GM12878 (cell line): ENCODE data around the gene HLA-DMA. TPM values are rescaled to one million over a fixed set of nuclear protein-coding genes. Genes with fewer than 3 reads are reported as not detected.

Experiments
- CBX5 ChIP-seq: sonication (generic); IDR thresholded peaks from 2 replicates; pipeline ENCODE4 v1.6.1; 2016; ENCODE audit warnings: low read depth, moderate library complexity, mild to moderate bottlenecking, inconsistent platforms
- EP300 ChIP-seq, 2 experiments: fragments of 150-350 bp in 1 of 2; IDR thresholded peaks; 2 replicates each; pipeline ENCODE4 v1.6.1; 2011 to 2012; ENCODE audit warnings: low read depth in 2 of 2, low read length in 2 of 2, borderline replicate concordance in 1 of 2, improper control_type of control experiment in 1 of 2, inconsistent platforms in 1 of 2; ENCODE audit not compliant: control insufficient read depth in 1 of 2
- ETV6 ChIP-seq, 2 experiments: fragments of 450-650 bp in 1 of 2; IDR thresholded peaks in 1 of 2; conservative IDR thresholded peaks in 1 of 2; 2 replicates each; pipeline ENCODE4 v1.6.1; 2014; ENCODE audit warnings: antibody characterized with exemption in 1 of 2, borderline replicate concordance in 1 of 2, low read depth in 1 of 2, mild to moderate bottlenecking in 1 of 2, moderate library complexity in 1 of 2
- HCFC1 ChIP-seq: fragments of 150-350 bp; IDR thresholded peaks from 2 replicates; pipeline ENCODE4 v1.6.1; 2014; ENCODE audit warnings: low read length
- HDAC2 ChIP-seq: fragments of 200-600 bp; sonication (generic); IDR thresholded peaks from 2 replicates; pipeline ENCODE4 v1.6.1; 2017
- HDAC6 ChIP-seq: fragments of 200-600 bp; sonication (generic); IDR thresholded peaks from one replicate; pipeline ENCODE4 v1.8.0; 2017; ENCODE audit warnings: antibody characterized with exemption; ENCODE audit not compliant: unreplicated experiment
- IRF4 ChIP-seq: IDR thresholded peaks from 2 replicates; pipeline ENCODE4 v1.6.1; 2011; ENCODE audit warnings: low read depth, low read length
- JUNB ChIP-seq: IDR thresholded peaks from 2 replicates; pipeline ENCODE4 v1.6.1; 2016; ENCODE audit warnings: antibody characterized with exemption, mild to moderate bottlenecking
- KAT2A ChIP-seq: conservative IDR thresholded peaks from 2 replicates; pipeline ENCODE4 v1.6.1; 2011; ENCODE audit warnings: low read depth, low read length; ENCODE audit not compliant: control insufficient read depth
- MXI1 ChIP-seq: fragments of 150-350 bp; IDR thresholded peaks from 2 replicates; pipeline ENCODE4 v1.6.1; 2011; ENCODE audit warnings: low read depth, mild to moderate bottlenecking, inconsistent platforms, low read length, improper control_type of control experiment
- NBN ChIP-seq: fragments of 450-650 bp; IDR thresholded peaks from 2 replicates; pipeline ENCODE4 v1.6.1; 2016
- POLR2A ChIP-seq: IDR thresholded peaks from 2 replicates; pipeline ENCODE4 v1.6.1; 2011; ENCODE audit warnings: low read depth, mild to moderate bottlenecking, low read length
- RAD51 ChIP-seq: fragments of 450-650 bp; IDR thresholded peaks from 2 replicates; pipeline ENCODE4 v1.6.1; 2016; ENCODE audit warnings: moderate library complexity, mild to moderate bottlenecking, inconsistent platforms
- RELA ChIP-seq: fragments of 450-650 bp; IDR thresholded peaks from 2 replicates; pipeline ENCODE4 v1.8.0; 2014; ENCODE audit warnings: borderline replicate concordance; ENCODE audit not compliant: partially characterized antibody
- RFX5 ChIP-seq: IDR thresholded peaks from 2 replicates; pipeline ENCODE4 v1.6.1; 2011; ENCODE audit warnings: low read depth, low read length, improper control_type of control experiment
- SIX5 ChIP-seq: IDR thresholded peaks from 2 replicates; pipeline ENCODE4 v1.6.1; 2011; ENCODE audit warnings: mild to moderate bottlenecking, low read depth, low read length, moderate library complexity; ENCODE audit not compliant: severe bottlenecking
- SPI1 ChIP-seq: IDR thresholded peaks from 2 replicates; pipeline ENCODE4 v1.6.1; 2011; ENCODE audit warnings: low read depth, mild to moderate bottlenecking, low read length, moderate library complexity, borderline replicate concordance; ENCODE audit not compliant: insufficient read depth
- SREBF1 ChIP-seq: IDR thresholded peaks from 2 replicates; pipeline ENCODE4 v1.6.1; 2012; ENCODE audit warnings: mild to moderate bottlenecking, low read length
- SUPT20H ChIP-seq: IDR thresholded peaks from 2 replicates; pipeline ENCODE4 v1.6.1; 2011; ENCODE audit warnings: low read depth, mild to moderate bottlenecking, low read length, moderate library complexity, borderline replicate concordance; ENCODE audit not compliant: control insufficient read depth
- YY1 ChIP-seq: IDR thresholded peaks from 2 replicates; pipeline ENCODE4 v1.6.1; 2011; ENCODE audit warnings: low read depth, mild to moderate bottlenecking, low read length
- polyA plus RNA-seq, 11 experiments: library from polyadenylated mRNA; depleted of rRNA in 4 of 11; unstranded in 6 of 11; stranded (reverse) in 5 of 11; fragments of >200 nt; fragmentation: Nextera tagmentation in 4 of 11; fragmentation: Illumina TruSeq in 1 of 11; extraction: Ambion mirVana in 4 of 11; extraction: Trizol in 1 of 11; gene quantifications; 1 replicate in 1 of 11; 2 replicates in 10 of 11; pipeline versions ENCODE4 v1.2.1 to v1.2.3, GENCODE V29; 2011 to 2016; ENCODE audit warnings: inconsistent platforms in 2 of 11, missing spikeins in 2 of 11, low read depth in 1 of 11
- total RNA-seq, 4 experiments: library from RNA; depleted of rRNA in 3 of 4; stranded (reverse); fragments of >200 nt in 3 of 4; fragmentation: Illumina TruSeq in 1 of 4; extraction: Trizol in 1 of 4; gene quantifications; 2 replicates each; pipeline versions ENCODE4 v1.2.1 to v1.2.3, GENCODE V29; 2013 to 2021
- TF ChIP-seq, protein P1 (sequence below), 3 experiments: IDR thresholded peaks in 2 of 3; conservative IDR thresholded peaks in 1 of 3; 2 replicates each; pipeline ENCODE4 v1.5.1; 2011; ENCODE audit warnings: low read depth in 3 of 3, low read length in 3 of 3, mild to moderate bottlenecking in 3 of 3, control low read depth in 2 of 3, moderate library complexity in 2 of 3, inconsistent platforms in 1 of 3, mixed read lengths in 1 of 3; ENCODE audit not compliant: control insufficient read depth in 2 of 3, insufficient read depth in 1 of 3; ENCODE audit errors: extremely low read depth in 1 of 3
- TF ChIP-seq, protein P2 (sequence below): fragments of 450-650 bp; formaldehyde crosslinking; IDR thresholded peaks from 2 replicates; pipeline ENCODE4 v1.4.0; 2020; ENCODE audit warnings: mild to moderate bottlenecking, moderate library complexity
- TF ChIP-seq, protein P3 (sequence below): IDR thresholded peaks from 2 replicates; pipeline ENCODE4 v1.6.1; 2012; ENCODE audit warnings: low read depth, low read length, improper control_type of control experiment

HLA-DMA gene
- total and polyA plus RNA-seq, 10 of the 15 experiments (the other 5 are each of a cell fraction or from before 2014, with no cell fraction given) = 177 to 552 (median 309) TPM

DNA sequence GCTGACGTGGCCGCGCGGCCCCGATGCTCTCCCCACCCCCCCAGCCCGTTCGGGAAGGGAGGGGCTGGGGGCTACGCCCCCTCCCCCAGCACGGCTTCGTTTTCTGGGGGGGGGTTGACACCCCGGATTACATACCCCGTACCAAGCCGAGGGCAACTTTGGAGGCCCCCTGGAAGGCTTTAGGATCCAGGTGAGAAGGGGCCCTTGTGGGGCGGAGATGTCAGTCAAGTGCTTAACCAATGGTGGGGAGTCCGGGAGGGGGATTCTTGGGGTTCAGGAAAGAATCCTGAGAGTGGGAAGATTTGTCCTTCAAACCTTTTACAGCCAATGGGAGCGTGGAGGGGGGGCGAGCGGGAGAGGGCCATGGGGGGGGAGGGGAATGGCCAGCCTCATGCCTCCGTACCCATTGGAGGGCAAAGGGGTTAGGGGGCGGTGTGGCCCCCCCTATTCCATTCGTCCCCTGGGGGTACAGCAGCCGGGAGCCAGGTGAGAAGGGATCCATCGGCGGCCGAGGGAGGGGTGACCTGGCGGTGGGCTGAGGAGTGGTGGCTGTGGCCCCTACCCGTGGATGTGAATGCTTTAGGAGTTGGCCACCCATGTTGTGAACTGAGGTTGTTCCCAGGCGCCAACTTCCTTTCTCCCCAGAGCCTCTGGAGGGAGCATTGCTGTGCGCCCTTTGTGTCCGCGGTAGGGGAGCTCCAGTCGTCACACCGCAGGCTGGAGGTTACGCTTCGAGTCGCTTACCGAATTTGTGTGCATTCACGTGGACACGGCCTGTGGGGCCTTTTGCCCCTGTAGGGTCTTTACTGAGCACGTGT lies 16.2 kb upstream of the HLA-DMA start (continued):
- TF ChIP-seq SIX5 = no peak
- TF ChIP-seq MXI1 = peak; percentile 67; the same call in 1 of the 2 replicates
- no peak for TF ChIP-seq ETV6 (conservative IDR thresholded peaks at IDR 0.05 in 1 of 2, IDR thresholded peaks at IDR 0.05 in 1 of 2; ENCODE audit: borderline replicate concordance in 1 of 2, low read depth in 1 of 2)
- peak; percentile 14; the same call in 1 of the 2 replicates for TF ChIP-seq SPI1
- peak; percentile 87 for TF ChIP-seq POLR2A
- TF ChIP-seq JUNB = no peak
- TF ChIP-seq, protein P1, sequence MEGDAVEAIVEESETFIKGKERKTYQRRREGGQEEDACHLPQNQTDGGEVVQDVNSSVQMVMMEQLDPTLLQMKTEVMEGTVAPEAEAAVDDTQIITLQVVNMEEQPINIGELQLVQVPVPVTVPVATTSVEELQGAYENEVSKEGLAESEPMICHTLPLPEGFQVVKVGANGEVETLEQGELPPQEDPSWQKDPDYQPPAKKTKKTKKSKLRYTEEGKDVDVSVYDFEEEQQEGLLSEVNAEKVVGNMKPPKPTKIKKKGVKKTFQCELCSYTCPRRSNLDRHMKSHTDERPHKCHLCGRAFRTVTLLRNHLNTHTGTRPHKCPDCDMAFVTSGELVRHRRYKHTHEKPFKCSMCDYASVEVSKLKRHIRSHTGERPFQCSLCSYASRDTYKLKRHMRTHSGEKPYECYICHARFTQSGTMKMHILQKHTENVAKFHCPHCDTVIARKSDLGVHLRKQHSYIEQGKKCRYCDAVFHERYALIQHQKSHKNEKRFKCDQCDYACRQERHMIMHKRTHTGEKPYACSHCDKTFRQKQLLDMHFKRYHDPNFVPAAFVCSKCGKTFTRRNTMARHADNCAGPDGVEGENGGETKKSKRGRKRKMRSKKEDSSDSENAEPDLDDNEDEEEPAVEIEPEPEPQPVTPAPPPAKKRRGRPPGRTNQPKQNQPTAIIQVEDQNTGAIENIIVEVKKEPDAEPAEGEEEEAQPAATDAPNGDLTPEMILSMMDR (IDR thresholded peaks at IDR 0.05 in 2 of 3, conservative IDR thresholded peaks at IDR 0.05 in 1 of 3; ENCODE audit: control insufficient read depth in 2 of 3, extremely low read depth in 1 of 3, insufficient read depth in 1 of 3, low read depth in 3 of 3, low read length in 3 of 3) = no peak
- no peak for TF ChIP-seq KAT2A
- no peak for TF ChIP-seq IRF4
- peak; percentile 34; the same call in 1 of the 2 replicates for TF ChIP-seq YY1
- TF ChIP-seq, protein P2, sequence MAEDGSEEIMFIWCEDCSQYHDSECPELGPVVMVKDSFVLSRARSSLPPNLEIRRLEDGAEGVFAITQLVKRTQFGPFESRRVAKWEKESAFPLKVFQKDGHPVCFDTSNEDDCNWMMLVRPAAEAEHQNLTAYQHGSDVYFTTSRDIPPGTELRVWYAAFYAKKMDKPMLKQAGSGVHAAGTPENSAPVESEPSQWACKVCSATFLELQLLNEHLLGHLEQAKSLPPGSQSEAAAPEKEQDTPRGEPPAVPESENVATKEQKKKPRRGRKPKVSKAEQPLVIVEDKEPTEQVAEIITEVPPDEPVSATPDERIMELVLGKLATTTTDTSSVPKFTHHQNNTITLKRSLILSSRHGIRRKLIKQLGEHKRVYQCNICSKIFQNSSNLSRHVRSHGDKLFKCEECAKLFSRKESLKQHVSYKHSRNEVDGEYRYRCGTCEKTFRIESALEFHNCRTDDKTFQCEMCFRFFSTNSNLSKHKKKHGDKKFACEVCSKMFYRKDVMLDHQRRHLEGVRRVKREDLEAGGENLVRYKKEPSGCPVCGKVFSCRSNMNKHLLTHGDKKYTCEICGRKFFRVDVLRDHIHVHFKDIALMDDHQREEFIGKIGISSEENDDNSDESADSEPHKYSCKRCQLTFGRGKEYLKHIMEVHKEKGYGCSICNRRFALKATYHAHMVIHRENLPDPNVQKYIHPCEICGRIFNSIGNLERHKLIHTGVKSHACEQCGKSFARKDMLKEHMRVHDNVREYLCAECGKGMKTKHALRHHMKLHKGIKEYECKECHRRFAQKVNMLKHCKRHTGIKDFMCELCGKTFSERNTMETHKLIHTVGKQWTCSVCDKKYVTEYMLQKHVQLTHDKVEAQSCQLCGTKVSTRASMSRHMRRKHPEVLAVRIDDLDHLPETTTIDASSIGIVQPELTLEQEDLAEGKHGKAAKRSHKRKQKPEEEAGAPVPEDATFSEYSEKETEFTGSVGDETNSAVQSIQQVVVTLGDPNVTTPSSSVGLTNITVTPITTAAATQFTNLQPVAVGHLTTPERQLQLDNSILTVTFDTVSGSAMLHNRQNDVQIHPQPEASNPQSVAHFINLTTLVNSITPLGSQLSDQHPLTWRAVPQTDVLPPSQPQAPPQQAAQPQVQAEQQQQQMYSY (CRISPR knock-in tag) = no peak
- no peak; a peak in 1 of 4 replicates for TF ChIP-seq EP300 (IDR thresholded peaks at IDR 0.05; ENCODE audit: borderline replicate concordance in 1 of 2, control insufficient read depth in 1 of 2, low read depth in 2 of 2, low read length in 2 of 2)
- TF ChIP-seq HCFC1 = no peak
- TF ChIP-seq, protein P3, sequence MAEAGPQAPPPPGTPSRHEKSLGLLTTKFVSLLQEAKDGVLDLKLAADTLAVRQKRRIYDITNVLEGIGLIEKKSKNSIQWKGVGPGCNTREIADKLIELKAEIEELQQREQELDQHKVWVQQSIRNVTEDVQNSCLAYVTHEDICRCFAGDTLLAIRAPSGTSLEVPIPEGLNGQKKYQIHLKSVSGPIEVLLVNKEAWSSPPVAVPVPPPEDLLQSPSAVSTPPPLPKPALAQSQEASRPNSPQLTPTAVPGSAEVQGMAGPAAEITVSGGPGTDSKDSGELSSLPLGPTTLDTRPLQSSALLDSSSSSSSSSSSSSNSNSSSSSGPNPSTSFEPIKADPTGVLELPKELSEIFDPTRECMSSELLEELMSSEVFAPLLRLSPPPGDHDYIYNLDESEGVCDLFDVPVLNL = no peak
- no peak for TF ChIP-seq CBX5
- no peak for TF ChIP-seq HDAC6
- TF ChIP-seq SREBF1 = no peak
- peak; percentile 60 for TF ChIP-seq RAD51
- TF ChIP-seq SUPT20H = no peak
- TF ChIP-seq NBN = peak; percentile 35; the same call in 1 of the 2 replicates
- TF ChIP-seq HDAC2 = no peak
- TF ChIP-seq RELA = peak; percentile 21
- no peak for TF ChIP-seq RFX5
